NCI-H82 treated with DMSO at 0.1 percent for 48 hours (cell line): ENCODE measurements around the gene TAL1.

Experiments
- DNase-seq: peaks from one replicate; lab custom pipeline; 2025; ENCODE audit not compliant: unreplicated experiment; lab: John Stamatoyannopoulos, UW

Gene TAL1

DNA sequence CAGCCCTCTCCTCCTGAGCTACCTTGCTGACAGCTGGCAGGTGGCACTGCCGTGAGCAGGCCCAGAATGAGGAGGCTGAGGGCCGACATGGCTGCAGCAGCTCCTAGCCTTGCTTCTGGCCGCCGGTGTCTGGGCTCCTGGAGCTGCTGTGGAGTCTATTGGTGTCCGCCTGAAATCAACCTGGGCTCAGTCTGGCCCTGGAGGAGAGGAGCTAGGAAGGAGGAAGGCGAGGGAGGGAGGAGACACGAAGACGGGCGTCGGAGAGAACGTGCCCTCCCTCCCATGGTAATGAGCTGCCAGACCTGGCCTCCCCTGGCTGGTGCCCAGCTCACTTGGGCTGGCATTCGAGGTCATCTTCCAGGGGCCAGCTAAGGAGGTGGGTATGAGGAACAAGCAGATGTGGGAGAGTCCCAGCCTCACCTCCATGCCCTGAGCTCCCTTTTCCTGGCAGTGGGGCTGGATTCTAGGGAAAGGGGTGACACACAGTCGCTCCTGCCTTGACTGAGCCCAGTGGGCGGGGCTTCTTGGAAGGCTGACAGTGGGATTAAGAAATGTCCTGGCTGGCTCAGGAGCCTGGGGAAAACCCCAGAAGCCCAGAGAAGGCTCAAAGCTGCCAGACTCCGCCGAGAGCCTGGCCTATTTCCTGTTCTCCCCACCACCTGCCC is 42.0 kb downstream of the TAL1 start, which contains the start of gene PDZK1IP1:
Gene PDZK1IP1, minus strand, starts transcription at position 193 of the 665 bp plus-strand sequence. Its CDS starts 104 bp downstream, at position 89.
- no peak for DNase-seq

GRCh38 chr1:47188791-47189785 is 42.9 kb downstream of the TAL1 start:
- DNase-seq, result no peak

DNA sequence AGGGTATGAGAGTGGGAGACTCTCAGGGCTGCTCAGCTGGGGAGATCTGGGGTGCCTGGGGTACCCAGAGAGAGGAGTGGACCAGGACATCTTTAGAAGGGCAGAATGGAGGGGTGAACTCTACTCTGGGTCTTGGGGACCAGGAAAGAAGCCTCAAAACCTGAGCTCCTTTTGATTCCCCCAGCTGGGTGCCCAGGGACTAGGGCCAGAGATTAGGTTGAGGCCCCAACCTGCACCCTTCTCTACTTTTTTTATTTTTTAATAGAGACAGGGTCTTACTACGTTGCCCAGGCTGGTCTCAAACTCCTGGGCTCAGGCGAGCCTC is 44.1 kb downstream of the TAL1 start:
- DNase-seq, result no peak

- DNase-seq, result no peak
Observed at GRCh38 chr1:47187231-47187925, 44.6 kb downstream of the TAL1 start.

GRCh38 chr1:47186267-47187185 is 45.5 kb downstream of the TAL1 start:
- no peak for DNase-seq

- DNase-seq, result no peak
Observed at GRCh38 chr1:47184822-47185677, 47.0 kb downstream of the TAL1 start.

- DNase-seq, result no peak
Observed at GRCh38 chr1:47184090-47184821, 47.8 kb downstream of the TAL1 start.

- no peak for DNase-seq
Observed at GRCh38 chr1:47183308-47184089, 48.5 kb downstream of the TAL1 start.

- DNase-seq, result no peak
Observed at GRCh38 chr1:47182676-47183235, 49.3 kb downstream of the TAL1 start.

GRCh38 chr1:47181955-47182675 is 49.9 kb downstream of the TAL1 start:
- DNase-seq, result no peak

- no peak for DNase-seq
Observed at GRCh38 chr1:47181095-47181954, 50.7 kb downstream of the TAL1 start.

- no peak for DNase-seq
Observed at GRCh38 chr1:47180603-47181094, 51.4 kb downstream of the TAL1 start.

DNA sequence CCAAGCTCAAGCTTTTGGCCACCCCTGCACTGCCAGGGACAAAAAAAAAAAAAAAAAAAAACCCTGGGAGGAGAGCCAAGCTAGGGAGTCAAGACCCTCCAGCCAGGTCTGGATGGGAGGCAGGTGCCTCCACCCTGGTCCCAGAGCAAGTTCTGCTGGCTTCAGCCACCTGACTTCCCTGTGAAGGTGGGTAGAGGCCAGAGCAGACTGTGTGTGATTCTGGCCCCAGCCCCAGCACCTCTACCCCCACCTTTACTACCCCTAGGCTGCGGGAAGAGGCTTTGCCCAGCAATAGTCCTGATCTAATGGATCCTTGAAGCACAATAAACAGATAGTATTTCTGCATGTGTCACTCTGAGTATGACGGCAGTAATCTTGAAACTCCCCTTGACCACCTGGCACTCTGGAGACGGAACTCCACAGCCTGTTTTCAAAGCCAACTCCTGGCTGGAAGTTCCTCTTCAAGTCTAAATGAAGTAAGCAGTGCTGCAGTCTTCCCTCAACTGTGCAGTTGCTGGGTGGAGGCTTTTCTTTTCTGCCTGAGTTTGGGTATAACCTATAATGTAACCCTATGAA is 51.9 kb downstream of the TAL1 start:
- DNase-seq, result no peak

DNA sequence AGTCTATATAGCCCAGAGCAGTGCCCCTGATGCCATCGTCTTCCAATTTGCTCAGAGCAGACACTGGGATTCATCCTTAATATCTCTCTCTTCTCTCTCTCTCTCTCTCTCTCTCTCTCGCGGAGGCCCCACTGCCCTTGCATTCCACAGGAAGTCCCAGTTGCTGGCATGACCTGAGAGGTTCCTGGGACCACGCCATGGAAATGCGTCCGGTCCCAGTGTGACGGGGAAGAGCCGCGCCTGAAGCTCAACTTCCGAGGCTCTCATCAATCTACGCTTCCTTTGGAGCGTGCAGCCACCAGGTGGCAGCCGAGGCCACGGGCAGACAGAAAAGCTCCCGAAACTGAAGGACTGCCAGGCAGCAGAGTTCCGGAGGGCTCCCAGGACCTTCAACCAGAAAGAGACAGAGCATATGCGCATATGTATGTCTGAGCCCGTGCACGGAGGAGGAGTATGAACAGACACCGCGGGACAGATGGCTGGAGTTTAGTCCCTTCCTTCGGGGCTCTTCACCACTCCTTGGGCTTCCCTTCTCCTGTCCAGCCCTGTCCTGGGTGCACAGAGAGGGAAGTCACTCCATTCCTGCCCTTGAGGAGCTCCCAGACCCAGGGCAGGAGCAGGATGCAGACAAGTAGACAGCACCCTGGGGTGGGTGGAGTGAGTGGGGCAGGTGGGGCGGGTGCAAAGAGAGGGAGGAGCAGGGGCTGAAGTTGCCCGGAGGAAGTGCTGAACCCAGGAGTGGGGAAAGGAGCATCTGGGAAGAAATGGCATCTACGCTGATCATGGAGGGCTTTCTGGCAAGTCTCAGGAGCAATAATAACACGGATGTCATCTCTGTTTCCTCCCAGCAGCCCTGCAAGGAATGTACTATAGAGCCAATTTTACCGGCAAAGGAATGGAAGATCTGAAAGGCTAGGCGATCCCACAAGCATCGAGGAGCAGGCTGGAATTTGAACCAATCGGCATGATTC is 52.7 kb downstream of the TAL1 start:
- DNase-seq, result peak; percentile 68

GRCh38 chr1:47178654-47179016 is 53.4 kb downstream of the TAL1 start:
- no peak for DNase-seq
